ENCODE measurements around the gene KRT33B. TPM values are rescaled to one million over a fixed set of nuclear protein-coding genes. Genes with fewer than 3 reads are reported as not detected.

Gene KRT33B
- total and polyA plus RNA-seq, 2 of the 13 experiments (the other 11 are each of a cell fraction or from before 2014, with no cell fraction given): not detected

GRCh38 chr17:41404024-41404671, 34.5 kb upstream of the KRT33B start (continued):
- TF ChIP-seq ZNF430 (CRISPR knock-in tag; IDR thresholded peaks at IDR 0.05) (no peak), ZFP36L2 (CRISPR knock-in tag; IDR thresholded peaks at IDR 0.05) (no peak), RAD21 (CRISPR knock-in tag; IDR thresholded peaks at IDR 0.05) (no peak), FOXJ3 (CRISPR knock-in tag; IDR thresholded peaks at IDR 0.05; ENCODE audit: borderline replicate concordance) (no peak), KDM5B (CRISPR knock-in tag; IDR thresholded peaks at IDR 0.05; ENCODE audit: borderline replicate concordance) (no peak), SP1 (IDR thresholded peaks at IDR 0.05) (no peak), SP1 (CRISPR knock-in tag; IDR thresholded peaks at IDR 0.05) (no peak), ZNF558 (CRISPR knock-in tag; IDR thresholded peaks at IDR 0.05; ENCODE audit: borderline replicate concordance) (no peak), POLR2AphosphoS5 (IDR thresholded peaks at IDR 0.05; ENCODE audit: low read depth, low read length) (no peak), TAF15 (IDR thresholded peaks at IDR 0.05; ENCODE audit: low read depth, low read length, poor library complexity, severe bottlenecking) (no peak), TP53 (CRISPR knock-in tag; conservative IDR thresholded peaks at IDR 0.05) (no peak), ZNF124 (CRISPR knock-in tag; IDR thresholded peaks at IDR 0.05) (no peak), KLF11 (CRISPR knock-in tag; IDR thresholded peaks at IDR 0.05) (no peak), MXD4 (CRISPR knock-in tag; IDR thresholded peaks at IDR 0.05) (no peak), MAFF (IDR thresholded peaks at IDR 0.05; ENCODE audit: low read depth, low read length) (no peak), PBX2 (CRISPR knock-in tag; IDR thresholded peaks at IDR 0.05) (no peak), ZNF652 (CRISPR knock-in tag; IDR thresholded peaks at IDR 0.05; ENCODE audit: borderline replicate concordance, low read depth) (no peak), SNRNP70 (IDR thresholded peaks at IDR 0.05; ENCODE audit: low read depth, low read length) (no peak), ARNTL (CRISPR knock-in tag; IDR thresholded peaks at IDR 0.05) (no peak), MBNL3 (CRISPR knock-in tag; conservative IDR thresholded peaks at IDR 0.05) (no peak), NR2F2 (IDR thresholded peaks at IDR 0.05; ENCODE audit: borderline replicate concordance, low read depth) (peak; percentile 70), ARID3A (IDR thresholded peaks at IDR 0.05; ENCODE audit: low read depth, low read length) (peak; percentile 39; the same call in 1 of the 2 replicates), HNF4G (IDR thresholded peaks at IDR 0.05; ENCODE audit: borderline replicate concordance, low read depth, low read length) (no peak), HNF4G (CRISPR knock-in tag; IDR thresholded peaks at IDR 0.05; ENCODE audit: borderline replicate concordance, low read depth) (no peak), EZH2 (conservative IDR thresholded peaks at IDR 0.05; ENCODE audit: low read depth, low read length) (no peak), ZFP62 (CRISPR knock-in tag; IDR thresholded peaks at IDR 0.05) (no peak), CENPT (CRISPR knock-in tag; IDR thresholded peaks at IDR 0.05; ENCODE audit: low read depth) (no peak), ZMAT3 (CRISPR knock-in tag; conservative IDR thresholded peaks at IDR 0.05) (no peak)
- TF ChIP-seq, protein P1, sequence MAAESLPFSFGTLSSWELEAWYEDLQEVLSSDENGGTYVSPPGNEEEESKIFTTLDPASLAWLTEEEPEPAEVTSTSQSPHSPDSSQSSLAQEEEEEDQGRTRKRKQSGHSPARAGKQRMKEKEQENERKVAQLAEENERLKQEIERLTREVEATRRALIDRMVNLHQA (CRISPR knock-in tag; IDR thresholded peaks at IDR 0.05): no peak
- TF ChIP-seq, protein P2, sequence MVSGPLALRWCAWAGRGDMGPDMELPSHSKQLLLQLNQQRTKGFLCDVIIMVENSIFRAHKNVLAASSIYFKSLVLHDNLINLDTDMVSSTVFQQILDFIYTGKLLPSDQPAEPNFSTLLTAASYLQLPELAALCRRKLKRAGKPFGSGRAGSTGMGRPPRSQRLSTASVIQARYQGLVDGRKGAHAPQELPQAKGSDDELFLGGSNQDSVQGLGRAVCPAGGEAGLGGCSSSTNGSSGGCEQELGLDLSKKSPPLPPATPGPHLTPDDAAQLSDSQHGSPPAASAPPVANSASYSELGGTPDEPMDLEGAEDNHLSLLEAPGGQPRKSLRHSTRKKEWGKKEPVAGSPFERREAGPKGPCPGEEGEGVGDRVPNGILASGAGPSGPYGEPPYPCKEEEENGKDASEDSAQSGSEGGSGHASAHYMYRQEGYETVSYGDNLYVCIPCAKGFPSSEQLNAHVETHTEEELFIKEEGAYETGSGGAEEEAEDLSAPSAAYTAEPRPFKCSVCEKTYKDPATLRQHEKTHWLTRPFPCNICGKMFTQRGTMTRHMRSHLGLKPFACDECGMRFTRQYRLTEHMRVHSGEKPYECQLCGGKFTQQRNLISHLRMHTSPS (CRISPR knock-in tag; IDR thresholded peaks at IDR 0.05; ENCODE audit: low read depth): no peak
